HepG2 (cell line): Measurements from ENCODE around the gene ANKRD40.

Experiments used
- POLR2A ChIP-seq, 2 experiments: IDR thresholded peaks; 2 replicates each; pipeline ENCODE4 v1.6.1; 2011; ENCODE audit warnings: low read depth in 2 of 2, low read length in 2 of 2, mild to moderate bottlenecking in 1 of 2, moderate library complexity in 1 of 2; ENCODE audit not compliant: insufficient read depth in 1 of 2
- TCF7L2 ChIP-seq: IDR thresholded peaks from 2 replicates; pipeline ENCODE4 v1.6.1; 2011; ENCODE audit warnings: mild to moderate bottlenecking, low read depth, low read length, moderate library complexity
- ZKSCAN1 ChIP-seq: fragments of 150-350 bp; IDR thresholded peaks from 2 replicates; pipeline ENCODE4 v1.6.1; 2014; ENCODE audit warnings: low read length
- TF ChIP-seq, protein P1 (sequence below): sonication (generic); formaldehyde crosslinking; IDR thresholded peaks from 2 replicates; pipeline ENCODE4 v1.5.0; 2020; ENCODE audit warnings: mild to moderate bottlenecking, missing genetic modification reagents, moderate library complexity

DNA sequence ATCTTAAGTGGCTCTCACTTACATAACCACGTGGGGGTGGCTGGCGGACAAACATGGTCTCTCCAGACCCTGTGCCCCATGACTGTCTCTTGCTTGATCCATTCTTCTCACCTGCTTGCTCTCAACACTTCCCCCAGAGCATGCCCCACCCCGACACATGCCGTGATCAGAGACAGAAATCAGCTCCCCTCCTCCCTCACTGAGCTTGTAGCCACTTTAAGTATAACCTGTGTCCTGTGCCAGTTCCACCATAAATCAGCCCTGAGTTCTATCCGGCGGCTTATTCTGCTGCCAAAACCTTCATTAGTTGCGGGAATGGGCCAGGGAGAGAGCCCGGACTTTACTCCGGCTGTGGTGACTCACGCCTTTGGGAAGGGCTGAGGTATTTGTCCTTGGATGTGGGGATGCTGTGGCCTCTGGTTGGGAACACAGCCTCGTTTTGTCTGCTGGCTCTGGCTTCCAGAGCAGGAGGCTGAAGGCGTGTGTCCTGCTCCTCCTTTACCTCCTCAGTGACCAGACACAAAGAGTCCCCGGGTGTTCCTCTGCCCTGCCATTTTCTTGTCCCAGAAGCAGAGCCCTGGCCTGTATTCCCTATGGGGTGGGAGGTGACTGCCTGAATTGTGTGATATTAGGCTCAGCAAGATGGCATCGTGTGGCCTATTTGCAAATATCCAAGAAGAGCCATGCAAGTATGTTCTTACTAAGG, 21.1 kb downstream of the ANKRD40 start:
- TF ChIP-seq, protein P1, sequence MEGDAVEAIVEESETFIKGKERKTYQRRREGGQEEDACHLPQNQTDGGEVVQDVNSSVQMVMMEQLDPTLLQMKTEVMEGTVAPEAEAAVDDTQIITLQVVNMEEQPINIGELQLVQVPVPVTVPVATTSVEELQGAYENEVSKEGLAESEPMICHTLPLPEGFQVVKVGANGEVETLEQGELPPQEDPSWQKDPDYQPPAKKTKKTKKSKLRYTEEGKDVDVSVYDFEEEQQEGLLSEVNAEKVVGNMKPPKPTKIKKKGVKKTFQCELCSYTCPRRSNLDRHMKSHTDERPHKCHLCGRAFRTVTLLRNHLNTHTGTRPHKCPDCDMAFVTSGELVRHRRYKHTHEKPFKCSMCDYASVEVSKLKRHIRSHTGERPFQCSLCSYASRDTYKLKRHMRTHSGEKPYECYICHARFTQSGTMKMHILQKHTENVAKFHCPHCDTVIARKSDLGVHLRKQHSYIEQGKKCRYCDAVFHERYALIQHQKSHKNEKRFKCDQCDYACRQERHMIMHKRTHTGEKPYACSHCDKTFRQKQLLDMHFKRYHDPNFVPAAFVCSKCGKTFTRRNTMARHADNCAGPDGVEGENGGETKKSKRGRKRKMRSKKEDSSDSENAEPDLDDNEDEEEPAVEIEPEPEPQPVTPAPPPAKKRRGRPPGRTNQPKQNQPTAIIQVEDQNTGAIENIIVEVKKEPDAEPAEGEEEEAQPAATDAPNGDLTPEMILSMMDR, result 0 out of 2 replicates have a peak, but pooled peaks have one; percentile 10
- TF ChIP-seq POLR2A (IDR thresholded peaks at IDR 0.05; ENCODE audit: insufficient read depth in 1 of 2, low read depth in 2 of 2, low read length in 2 of 2), result peak; percentile 86 to 98
- peak; percentile 54; the same call in 1 of the 2 replicates for TF ChIP-seq ZKSCAN1
- TF ChIP-seq TCF7L2, result no peak
